Measurements from ENCODE around the gene MAST3.

MAST3 gene

DNA sequence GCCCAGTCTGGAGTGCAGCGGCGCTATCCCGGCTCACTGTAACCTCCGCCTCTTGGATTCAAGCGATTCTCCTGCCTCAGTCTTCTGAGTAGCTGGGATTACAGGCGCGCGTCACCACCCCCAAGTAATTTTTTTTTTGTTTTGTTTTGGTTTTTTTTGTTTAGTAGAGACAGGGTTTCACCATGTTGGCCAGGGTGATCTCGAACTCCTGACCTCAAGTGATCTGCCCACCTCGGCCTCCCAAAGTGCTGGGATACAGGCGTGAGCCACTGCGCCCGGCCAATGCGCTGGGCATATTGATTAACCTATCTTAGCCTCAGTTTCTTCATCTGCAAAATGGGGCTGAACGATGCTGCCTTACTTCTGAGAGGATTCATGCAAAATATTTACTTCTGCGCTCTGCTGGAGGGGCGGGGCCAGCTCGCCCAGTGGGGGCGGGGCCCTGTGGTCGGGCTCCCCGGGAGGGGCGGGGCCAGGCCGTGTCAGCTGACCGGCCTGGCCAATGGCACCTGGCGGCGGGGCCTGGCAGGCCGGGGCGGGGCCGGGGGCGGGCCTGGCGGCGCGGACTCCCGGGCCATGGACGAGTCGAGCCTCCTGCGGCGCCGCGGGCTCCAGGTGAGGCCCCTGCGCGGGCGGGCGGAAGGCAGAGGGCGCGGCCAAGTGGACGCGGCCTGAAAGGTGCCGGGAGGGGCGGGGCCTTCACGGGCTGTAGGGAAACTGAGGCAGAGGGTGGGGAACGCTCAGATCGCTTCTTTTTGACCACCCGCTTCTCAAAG is at the start of gene MAST3:
MAST3 (plus strand) TSS at position 562 of the 776 bp plus-strand sequence; CDS start at position 577, 15 bp downstream.
- DNase-seq: peak; percentile 90

DNA sequence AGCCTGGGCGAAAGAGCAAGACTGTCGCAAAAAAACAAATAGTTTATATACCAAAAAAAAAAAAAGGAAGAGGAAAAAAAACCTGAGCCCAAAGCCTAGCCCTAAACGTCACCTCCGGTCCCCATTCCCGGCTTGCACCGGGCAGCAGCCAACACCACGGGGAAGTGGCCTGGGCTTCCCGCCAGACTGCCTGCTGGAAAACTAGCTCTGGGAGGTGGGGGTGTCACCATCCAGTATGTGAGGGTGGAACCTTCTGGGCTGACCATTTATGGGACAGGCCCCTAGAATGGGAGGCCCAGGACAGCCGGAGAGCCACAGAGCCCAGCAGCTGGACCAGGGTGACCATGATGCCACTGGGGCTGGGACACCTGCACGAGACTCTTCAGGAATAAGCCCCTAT is 48.2 kb upstream of the MAST3 start:
- DNase-seq: no peak

DNA sequence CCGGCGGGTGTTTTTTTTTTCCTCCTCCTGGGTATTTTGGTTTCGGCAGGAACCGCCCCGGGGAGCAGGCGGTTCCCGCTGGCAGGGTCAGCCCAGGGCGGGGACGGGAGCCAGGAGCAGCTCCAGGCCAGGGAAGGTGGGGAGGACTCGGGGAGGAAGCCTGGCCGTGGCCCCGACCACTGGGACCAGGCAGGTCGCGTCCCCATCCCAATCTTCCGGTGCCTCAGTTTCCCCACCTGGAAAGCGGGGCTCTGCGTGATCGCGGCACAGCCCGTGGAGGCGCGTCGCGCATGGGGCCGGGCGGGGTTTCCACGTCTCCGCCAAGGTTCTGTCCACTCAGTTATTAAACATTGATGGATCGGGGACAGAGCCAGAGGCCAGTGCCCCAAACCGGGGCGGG is 45.7 kb upstream of the MAST3 start:
- DNase-seq: no peak

DNA sequence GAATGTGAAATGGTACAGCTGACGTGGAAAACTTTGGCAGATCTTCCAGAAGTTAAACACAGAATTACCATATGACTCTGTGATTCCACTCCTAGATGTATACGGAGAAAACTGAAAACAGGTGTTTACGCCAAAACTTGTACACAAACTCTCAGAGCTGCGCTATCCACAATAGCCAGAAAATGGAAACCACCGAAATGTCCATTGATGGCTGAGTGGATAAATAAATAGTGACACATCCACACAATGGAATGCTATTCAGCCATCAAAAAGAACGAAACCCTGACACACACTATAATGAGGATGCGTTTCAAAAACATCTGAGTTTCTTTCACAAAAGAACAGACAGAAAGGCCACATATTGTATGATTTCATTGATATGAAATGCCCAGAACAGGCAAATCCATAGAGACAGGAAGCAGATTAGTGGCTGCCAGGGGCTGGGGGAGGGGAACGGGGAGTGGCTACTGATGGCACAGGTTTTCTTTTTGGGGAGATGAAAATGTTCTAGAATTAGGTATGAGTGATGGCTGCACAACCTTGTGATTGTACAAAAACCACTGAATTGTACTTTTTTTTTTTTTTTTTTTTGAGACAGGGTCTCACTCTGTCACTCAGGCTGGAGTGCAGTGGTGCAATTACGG is 43.9 kb upstream of the MAST3 start:
- DNase-seq: no peak

DNA sequence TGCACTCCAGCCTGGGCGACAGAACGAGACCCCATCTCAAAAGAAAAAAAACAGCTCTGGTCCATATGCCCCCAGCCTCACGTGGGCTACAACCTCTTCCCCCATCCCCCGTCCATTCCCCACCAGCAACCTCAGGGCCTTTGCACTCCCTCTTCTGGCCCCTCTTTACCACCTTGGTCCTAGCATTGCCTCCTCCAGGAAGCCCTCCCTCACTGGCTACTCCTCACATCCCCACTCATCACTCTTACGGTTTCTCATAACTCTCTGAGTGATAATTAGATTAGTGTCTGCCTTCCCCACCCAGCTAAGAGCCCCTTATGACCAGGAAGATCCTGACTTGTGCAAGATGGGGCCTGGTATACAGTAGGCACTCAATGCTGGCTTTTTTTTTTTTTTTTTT is 41.6 kb upstream of the MAST3 start:
- DNase-seq: no peak

DNA sequence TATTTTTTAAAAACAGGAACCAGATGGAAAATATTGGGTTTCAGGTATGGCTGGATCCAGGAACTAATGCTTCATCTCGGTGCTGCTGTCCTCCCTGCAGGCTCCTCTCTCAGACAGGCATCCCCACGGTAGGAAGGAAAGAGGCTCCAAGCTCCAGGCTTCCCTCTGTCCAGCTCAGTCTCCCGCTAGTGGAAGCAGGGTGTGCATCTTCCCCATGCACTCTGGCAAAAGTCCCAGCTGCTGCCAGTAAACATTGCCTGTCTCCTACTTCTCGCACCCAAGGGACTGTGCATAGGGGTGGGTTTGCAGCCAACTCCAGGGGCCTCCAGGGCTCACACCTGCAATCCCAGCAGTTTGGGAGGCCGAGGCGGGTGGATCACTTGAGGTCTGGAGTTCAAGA is 40.0 kb upstream of the MAST3 start:
- DNase-seq: no peak

DNA sequence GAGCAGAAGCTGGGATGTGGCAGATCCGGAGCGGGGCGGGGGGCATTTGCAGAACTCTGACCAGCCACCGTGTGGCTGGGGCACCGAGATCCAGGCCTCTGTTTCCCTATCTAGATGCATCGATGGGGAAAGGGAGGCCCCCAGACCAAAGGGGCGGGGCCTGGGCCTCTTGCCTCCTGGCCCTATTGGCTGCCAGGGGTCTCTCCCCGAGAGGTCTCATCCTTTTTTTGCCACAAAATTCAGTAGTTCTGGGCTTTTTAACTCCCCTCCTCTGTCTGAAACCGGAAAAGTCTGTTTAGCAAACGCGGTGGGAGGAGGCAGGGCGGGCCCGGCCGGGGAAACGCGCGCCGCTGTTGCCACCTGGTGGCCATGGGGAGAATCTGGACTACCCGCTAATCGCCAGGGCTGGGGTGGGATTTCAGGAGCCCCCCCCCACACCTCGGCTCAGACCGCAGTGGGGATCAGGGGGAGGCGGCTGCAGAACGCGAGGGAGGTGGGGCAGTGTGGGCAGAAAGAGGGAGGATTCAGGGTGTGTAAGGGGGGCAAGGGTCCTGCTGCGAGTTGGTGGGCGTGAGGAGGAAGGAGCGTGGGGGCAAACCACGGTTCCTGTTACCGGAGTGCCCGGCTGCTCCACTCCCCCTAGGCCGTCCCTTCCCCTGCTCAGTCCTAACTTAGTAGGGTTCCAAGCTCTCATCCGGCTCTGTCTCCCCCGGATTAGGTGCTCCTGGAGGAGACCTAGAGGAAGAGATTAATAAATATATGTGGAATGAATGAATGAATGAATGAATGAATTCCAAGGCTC is 39.2 kb upstream of the MAST3 start:
- peak; percentile 83 for DNase-seq

DNA sequence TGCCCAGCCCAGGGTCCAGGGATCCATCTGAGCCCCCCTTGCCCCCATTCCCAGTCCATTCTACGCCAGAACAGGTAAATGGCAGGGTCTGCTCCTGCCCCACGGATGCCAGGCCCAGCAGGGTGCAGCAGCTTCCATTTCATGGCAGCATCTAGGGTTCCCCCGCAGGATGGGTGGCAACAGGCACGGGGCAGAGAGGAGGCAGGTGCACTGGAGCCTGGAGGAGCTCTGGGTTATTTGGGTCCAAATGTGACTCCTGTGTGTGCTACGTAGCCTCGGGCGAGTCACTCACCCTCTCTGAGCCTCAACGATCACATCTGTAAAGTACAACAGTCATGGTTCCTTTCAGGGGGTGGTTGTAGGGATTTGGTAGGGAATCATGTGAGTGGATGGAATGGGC is 38.3 kb upstream of the MAST3 start:
- DNase-seq: no peak

DNA sequence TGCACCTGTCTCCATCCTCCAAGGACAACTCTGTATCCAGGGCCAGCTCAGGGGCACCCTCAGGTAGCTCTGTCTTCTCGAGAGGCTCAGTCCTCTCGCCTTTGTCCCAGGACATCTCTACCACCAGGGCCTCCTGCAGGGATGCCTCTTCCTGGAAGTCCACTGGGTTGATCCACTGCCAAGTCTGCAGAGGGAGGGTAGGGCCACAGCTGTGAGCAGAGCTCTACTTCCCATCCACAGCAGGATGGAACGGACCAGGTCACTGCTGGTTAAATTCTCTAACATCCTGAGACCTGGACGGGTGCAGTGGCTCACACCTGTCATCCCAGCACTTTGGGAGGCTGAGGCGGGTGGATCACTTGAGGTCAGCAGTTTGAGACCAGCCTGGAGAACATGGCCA is 37.7 kb upstream of the MAST3 start:
- no peak for DNase-seq

DNA sequence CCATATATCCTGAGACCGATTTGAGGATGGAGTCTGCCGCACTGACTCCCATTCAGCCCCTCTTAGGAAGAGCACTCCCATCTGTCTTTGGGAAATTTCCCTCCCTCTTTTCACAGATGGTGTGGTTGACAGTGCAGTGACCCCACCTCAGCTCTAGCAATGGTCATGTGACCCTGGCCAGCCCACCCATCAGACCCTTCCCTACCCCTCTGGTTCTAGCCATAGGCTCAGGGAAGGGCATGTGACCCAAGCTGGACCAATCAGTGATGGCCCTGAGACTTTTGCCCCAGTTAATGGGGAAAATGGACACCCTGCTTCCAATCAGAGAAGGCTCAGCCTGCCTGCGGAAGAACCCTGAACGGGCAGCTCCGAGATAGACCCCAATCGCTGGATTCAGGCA is 37.1 kb upstream of the MAST3 start:
- DNase-seq: no peak

DNA sequence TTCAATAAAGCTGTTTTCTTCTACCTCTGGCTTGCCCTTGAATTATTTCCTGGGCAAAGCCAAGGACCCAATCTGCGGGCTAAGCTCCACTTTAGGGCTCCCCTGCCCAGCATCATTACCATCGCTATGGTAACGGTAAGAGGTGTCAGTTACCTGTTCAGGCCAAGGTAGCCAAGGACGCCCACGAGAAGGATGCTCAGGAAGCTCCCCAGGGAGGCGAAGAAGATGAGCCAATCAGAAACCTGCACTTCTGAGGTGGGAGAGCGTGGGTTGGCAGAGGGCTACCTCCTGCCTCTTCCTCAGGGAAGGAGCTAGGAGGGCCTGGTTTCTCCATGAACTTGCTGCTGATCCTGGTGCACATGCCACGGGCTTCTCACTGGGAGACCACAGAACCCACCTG is 35.5 kb upstream of the MAST3 start:
- DNase-seq: no peak

DNA sequence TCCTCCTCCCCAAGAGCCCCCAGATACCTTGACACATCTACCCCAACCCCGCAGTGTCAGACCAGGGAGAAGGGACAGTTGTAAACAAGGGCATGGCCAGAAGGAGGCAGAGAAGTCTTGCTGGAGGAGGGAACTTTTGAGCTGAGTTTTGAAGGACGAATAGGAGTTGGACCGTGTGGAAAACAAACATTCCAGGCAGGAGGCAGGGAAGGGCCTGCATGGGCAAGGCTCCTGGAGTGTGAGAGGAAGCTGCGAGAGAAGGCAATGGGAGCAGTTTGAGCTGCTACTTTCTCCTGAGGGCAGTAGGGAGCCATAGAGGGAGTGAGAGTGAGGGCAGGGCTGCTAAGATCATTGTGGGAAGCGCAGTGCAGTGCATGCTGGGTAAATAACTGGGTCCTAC is 34.1 kb upstream of the MAST3 start:
- DNase-seq: no peak

DNA sequence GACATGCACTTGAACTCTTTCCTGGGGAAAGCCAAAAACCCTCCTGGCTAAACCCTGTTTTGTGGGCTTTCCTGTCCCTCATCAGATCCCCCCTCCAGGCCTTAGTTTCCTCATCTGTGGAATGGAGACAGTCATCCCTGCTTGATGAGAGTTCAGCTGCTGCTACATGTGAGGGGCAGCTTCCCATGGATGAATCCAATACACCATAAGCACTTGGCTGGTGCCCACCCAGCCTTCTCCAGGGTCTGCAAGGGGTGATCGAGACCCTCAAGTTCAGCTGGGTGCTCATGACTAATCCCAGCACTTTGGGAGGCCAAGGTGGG is 32.4 kb upstream of the MAST3 start:
- DNase-seq: no peak

DNA sequence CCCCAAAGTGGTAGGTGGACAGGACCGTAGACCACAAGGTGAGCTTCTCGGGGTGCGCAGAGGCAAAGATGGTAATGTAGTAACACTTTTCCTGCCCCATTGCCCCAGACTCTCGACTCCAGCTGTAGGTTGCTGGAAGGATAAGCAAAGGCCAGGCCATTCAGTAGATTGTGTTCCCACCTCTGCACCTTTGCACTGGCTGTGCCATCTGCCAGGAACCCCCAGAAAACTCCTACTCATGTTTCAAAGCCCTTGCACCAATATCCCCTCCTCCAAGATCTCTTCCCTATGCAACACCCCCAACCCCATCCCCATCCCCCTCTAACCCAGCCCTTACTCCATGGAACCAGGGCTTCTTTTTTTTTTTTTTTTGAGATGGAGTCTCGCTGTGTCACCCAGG is 29.2 kb upstream of the MAST3 start:
- DNase-seq: no peak

DNA sequence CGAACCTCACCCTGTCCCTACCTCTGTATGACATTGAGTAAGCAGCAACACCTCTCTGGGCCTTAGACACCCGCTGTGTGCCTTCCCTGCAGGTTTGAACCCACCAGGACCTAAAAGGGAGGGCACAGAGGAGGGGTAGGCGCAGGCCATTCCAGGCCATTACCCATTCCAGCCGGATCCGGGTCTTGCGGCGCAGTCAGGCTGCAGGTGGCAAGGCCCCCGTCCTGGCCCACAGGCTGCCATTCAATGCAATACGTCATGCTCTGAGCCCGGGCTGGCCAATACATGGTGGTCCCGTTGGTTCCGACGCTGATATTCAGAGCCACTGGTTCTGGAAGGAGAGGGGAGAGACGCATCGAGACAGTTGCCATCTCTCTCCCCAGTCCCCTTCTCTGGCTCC is 28.2 kb upstream of the MAST3 start:
- no peak for DNase-seq

DNA sequence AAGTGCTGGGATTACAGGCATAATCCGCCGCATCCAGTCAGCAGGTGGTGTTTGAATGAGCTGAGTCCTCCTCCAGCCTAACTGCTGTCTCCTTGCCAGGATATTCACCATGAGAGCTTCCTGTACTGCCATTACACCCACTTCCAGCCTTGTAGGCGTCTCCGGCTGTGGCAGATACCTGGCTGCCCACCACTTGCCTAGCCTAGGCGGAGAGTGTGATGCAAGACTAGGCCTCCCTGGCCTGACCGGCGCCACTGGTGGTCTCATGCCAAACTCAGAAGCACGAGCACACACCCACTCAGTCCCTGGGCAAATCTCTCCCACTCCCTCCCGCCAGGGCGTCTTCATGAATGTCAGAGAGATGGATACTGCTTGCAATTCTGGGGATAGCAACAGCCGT is 27.4 kb upstream of the MAST3 start:
- DNase-seq: no peak

DNA sequence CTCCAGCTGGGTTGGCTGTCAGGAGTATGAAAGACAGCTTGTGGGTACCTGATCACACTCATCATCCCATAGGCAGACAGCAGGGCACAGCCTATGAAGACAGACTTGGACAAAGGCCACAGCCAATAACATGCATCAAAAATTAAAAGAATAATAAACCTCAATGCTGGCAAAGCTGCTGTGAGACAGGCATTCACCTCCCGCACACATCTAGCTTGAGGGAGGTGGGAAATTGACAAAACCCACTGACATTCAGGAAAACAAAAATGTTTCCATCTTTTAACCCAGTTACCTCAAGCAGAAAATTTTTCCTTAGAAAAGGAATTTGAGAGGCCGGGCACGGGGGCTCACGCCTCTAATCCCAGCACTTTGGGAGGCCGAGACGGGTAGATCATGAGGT is 25.2 kb upstream of the MAST3 start:
- DNase-seq: no peak

DNA sequence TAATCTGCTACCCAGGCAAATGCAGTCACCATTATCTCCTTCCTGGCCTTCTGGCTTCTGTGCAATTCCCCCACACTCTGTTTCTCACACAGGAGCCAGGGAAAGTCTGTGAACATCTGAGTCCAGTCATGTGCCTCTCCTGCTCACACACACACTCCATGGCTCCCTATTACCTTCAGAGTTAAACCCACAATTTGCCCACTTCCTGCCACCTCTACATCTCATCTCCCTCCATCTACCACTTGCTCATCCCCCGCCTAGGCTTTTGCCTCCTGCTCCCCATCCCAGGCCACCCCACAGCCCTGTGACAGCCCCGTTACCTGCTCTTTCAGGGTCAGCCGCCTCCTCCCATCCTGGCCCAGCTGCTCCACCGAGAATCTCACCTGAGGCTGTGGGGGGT is 24.4 kb upstream of the MAST3 start:
- DNase-seq: no peak

DNA sequence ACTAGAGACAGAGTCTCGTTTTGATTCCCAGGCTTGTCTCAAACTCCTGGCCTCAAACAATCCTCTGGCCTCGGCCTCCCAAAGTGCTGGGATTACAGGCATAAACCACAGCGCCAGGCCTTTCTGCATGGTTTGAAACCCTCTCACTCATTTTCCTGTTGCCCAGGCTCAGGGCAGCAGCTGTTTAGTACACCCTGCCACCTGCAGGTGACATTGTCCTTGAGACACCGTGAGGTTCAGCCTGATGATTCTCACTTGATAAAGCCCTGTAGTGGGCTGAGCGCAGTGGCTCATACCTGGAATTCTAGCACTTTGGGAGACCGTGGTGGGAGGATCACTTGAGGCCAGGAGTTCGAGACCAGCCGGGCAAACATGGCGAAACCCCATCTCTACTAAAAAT is 23.4 kb upstream of the MAST3 start:
- DNase-seq: no peak

DNA sequence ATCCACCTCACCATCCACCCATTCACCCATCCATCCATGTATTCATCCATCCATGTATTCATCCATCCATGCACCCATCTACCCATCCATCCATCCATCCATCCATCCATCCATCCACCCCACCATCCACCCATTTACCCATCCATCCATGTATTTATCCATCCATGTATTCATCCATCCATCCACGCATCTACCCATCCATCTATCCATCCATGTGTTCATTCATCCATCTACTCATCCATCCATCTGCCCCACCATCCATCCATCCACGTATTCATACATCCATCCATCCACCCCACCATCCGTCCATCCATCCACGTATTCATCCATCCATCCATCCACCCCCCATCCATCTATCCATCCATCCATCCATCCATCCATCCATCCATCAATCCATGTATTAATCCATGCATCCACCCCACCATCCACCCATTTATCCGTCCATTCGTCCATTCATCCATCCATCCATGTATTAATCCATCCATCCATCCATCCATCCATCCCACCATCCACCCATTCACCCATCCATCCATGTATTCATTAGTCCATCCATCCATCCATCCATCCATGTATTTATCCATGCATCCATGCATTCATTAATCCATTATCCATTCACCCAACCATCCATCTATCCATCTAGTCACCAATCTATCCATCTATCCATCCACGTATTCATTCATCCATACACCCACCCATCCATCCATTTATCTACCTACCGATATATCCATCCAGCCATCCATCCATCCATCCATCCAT is 13.5 kb upstream of the MAST3 start:
- no peak for DNase-seq

DNA sequence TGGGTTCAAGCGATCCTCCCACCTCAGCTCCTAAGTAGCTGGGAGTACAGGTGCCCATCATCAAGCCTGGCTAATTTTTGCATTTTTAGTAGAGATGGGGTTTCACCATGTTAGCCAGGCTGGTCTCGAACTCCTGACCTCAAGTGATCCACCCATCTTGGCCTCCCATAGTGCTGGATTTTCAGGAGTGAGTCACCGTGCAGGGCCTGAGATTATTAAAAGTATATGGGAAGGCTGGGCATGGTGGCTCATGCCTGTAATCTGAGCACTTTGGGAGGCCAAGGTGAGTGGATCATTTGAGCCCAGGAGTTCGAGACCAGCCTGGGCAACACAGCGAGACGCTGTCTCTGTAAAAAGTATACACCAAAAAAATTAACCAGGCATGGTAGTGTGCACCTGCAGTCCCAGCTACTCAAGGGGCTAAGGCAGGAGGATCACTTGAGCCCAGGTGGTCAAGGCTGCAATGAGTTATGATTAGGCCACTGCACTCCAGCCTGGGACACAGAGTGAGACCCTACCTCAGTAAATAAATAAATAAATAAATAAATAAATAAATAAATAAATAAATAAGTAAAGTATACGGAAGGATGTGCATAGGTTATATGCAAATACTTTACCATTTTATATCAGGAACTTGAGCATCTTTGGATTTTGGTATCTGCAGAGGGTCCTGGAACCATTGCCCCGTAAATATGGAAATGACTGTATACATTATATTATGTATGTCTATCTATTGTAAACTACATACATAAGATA is 11.7 kb upstream of the MAST3 start:
- DNase-seq: no peak

DNA sequence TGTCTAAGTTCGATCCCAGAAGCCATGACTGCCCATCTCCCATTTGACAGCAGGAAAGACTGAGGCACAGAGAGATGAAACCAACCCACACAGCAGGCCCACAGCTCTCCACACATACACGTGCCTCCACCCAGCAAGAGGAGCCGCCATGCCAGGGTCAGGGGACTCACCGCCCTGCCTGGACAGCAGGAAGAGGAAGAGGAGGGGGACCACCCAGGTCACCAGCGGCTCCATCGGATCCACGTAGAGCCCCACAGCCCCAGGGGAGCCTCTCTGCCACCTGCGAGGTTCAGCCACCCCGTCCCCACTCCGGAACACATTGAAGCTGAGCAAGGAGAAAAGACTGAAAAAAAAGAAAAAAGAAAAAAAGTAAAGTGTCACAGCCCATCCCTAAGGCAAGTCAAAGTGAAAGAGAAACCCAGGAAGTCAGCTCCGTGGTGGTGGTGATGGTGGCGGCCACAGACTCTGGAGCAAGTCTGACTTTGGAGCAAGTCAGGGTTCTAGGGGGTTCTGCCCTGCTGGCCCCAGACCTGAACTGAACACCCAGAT is 10.9 kb upstream of the MAST3 start, which contains the start of gene IL12RB1:
IL12RB1 (minus strand) TSS at position 345 of the 549 bp plus-strand sequence; CDS start at position 234, 111 bp downstream.
- peak; percentile 46 for DNase-seq

All from activated gamma-delta T cell treated with Interleukin-2 at 50 U/mL for 16 hours (primary cell).